Natural killer cell (primary cell): ENCODE results near the gene SCNM1. TPM values are rescaled to one million over a fixed set of nuclear protein-coding genes. Genes with fewer than 3 reads are reported as not detected.
"Not testable (repeated sequence)": the region's sequence is repeated elsewhere in the genome, so short reads cannot be mapped to it uniquely, and the experiment has no call there.

Experiments used
- ATAC-seq, 3 donors: fragments of 150-1000 bp in 2 of 3; fragments of 200-7000 bp in 1 of 3; cut with Tn5 transposase; 1 replicate in 1 of 3; 2 replicates in 2 of 3; pipeline ENCODE4 v1.10.0; 2021; ENCODE audit warnings: mild to moderate bottlenecking in 2 of 3, moderate library complexity in 2 of 3
- DNase-seq, 2 donors: peaks; one replicate each; pipeline versions ENCODE4 v3.0.0 to v3.0.0-alpha.2; 2013 to 2021; ENCODE audit warnings: mixed read lengths in 1 of 2
- H3K27ac ChIP-seq: one replicate; pipeline ENCODE4 v1.5.1; 2013; ENCODE audit warnings: mild to moderate bottlenecking, low read length
- H3K27me3 ChIP-seq: one replicate; pipeline ENCODE4 v1.6.1; 2013; ENCODE audit warnings: low read length; ENCODE audit not compliant: control insufficient read depth, insufficient read depth
- H3K36me3 ChIP-seq: one replicate; pipeline ENCODE4 v1.6.1; 2013; ENCODE audit warnings: low read length; ENCODE audit not compliant: control insufficient read depth, insufficient read depth
- H3K4me1 ChIP-seq: one replicate; pipeline ENCODE4 v1.6.1; 2013; ENCODE audit warnings: low read length; ENCODE audit not compliant: control insufficient read depth, insufficient read depth
- H3K4me3 ChIP-seq: one replicate; pipeline ENCODE4 v1.5.1; 2013; ENCODE audit warnings: low read length
- H3K9me3 ChIP-seq: one replicate; pipeline ENCODE4 v1.6.1; 2013; ENCODE audit warnings: low read length; ENCODE audit not compliant: control insufficient read depth, insufficient read depth
- H3K27ac Mint-ChIP-seq, 2 donors: one replicate each; pipeline ENCODE4 v1.8.0; 2022; ENCODE audit warnings: mild to moderate bottlenecking in 2 of 2, mixed read lengths in 2 of 2, moderate library complexity in 1 of 2
- H3K27me3 Mint-ChIP-seq, 2 donors: one replicate each; pipeline ENCODE4 v1.8.0; 2022; ENCODE audit warnings: low read depth in 2 of 2, mixed read lengths in 2 of 2
- H3K36me3 Mint-ChIP-seq: one replicate; pipeline ENCODE4 v1.8.0; 2022; ENCODE audit warnings: mixed read lengths
- H3K4me1 Mint-ChIP-seq, 2 donors: one replicate each; pipeline ENCODE4 v1.8.0; 2022; ENCODE audit warnings: mixed read lengths in 2 of 2
- H3K4me3 Mint-ChIP-seq: one replicate; pipeline ENCODE4 v1.8.0; 2022; ENCODE audit warnings: mild to moderate bottlenecking, moderate library complexity, mixed read lengths
- H3K9me3 Mint-ChIP-seq, 2 donors: one replicate each; pipeline ENCODE4 v1.8.0; 2022; ENCODE audit warnings: mixed read lengths in 2 of 2
- CTCF ChIP-seq: fragments of 200-600 bp; IDR thresholded peaks from one replicate; pipeline ENCODE4 v1.8.0; 2022; ENCODE audit warnings: antibody characterized with exemption
- WGBS: methylation state at CpG from one replicate; pipeline ENCODE4 v1.1.7; 2013; ENCODE audit warnings: missing lambda C conversion rate; ENCODE audit not compliant: insufficient coverage; 5-methylcytosine and 5-hydroxymethylcytosine counted together
- intact Hi-C: fragments of 100-400 bp; cut with micrococcal nuclease; formaldehyde crosslinking; loops from one replicate; pipeline ENCODE4 v1.14.2; 2022
- total RNA-seq, 4 donors: library from RNA; stranded (reverse); fragments of 120-200 nt in 1 of 4; gene quantifications; one replicate each; pipeline versions ENCODE4 v1.2.3 to v1.2.4, GENCODE V29; 2013 to 2022

Gene SCNM1
- total RNA-seq, 3 donors from 2014 or later (not counting 1 experiment from before 2014, with no cell fraction given) = 52.3 to 54.2 (median 52.9) TPM

DNA sequence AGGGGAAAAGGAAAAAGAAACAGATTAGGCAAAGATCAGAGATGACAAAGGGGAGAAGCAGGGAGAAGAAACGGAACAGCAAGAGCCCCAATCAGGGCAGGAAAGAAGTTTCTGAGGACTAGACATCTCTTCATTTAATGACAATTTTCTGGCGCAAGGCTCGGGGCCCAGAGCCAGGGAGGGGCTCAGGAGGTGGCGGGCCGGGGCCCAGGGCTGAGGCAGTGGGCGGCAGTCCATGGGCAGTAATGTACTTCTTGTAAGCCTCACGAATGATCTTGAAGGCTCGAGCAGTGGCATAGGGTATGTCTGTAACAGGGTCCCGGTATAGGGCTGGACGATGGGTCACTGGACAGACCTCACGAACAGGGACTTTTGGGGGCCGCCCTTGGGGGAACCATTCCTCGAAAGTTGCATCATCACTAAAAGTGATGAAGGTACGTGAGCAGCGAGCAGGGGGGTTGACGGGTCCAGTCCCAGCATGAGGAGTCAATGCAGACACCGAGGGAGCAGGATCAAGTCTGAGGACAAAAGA, 10.6 kb downstream of the SCNM1 start:
- no peak overlapping the region for H3K27ac Mint-ChIP-seq
- DNase-seq (no peak), ATAC-seq (no peak)
- H3K4me3 Mint-ChIP-seq = no peak overlapping the region
- Histone ChIP-seq H3K36me3 (peaks cover 62% of the 10 kb centered on the region), H3K27me3 (no peaks in the 10 kb centered on the region), H3K9me3 (no peaks in the 10 kb centered on the region), H3K4me3 (no peak overlapping the region), H3K27ac (no peak overlapping the region), H3K4me1 (no peaks in the 10 kb centered on the region)
- WGBS = 98% methylated on average over 17 of the region's 17 CpGs
- H3K9me3 Mint-ChIP-seq = no peaks in the 10 kb centered on the region
- no peak for TF ChIP-seq CTCF
- H3K4me1 Mint-ChIP-seq = peaks cover 0 to 10% of the 10 kb centered on the region in 2 donors
- H3K27me3 Mint-ChIP-seq = no peaks in the 10 kb centered on the region
- intact Hi-C loops = no loop called here
- peaks cover 25% of the 10 kb centered on the region for H3K36me3 Mint-ChIP-seq

DNA sequence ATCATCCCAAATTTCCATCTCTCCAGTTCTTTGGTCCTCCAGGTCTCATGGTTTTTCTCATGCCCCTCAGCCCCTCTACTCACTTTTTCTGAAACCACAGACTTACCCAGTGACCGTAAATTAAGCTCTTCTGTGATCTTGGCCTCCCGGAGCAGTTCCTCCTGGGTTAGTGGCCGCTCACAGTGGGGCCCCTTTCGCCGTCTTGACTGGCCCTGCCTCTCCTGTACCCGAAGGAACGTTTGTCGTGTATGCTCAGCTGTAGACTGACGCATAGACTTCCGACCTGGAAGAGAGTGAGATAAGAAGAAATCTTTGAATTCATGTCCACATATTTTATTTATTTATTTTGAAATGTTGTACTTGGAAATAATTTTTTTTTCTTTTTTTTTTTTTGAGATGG, 18.3 kb downstream of the SCNM1 start:
- over 99% methylated on average over 8 of the region's 10 CpGs for WGBS
- Mint-ChIP-seq H3K27ac (no peak overlapping the region), H3K4me1 (peaks cover 21 to 24% of the 10 kb centered on the region in 2 donors), H3K4me3 (no peak overlapping the region), H3K27me3 (no peaks in the 10 kb centered on the region), H3K9me3 (no peaks in the 10 kb centered on the region), H3K36me3 (peaks cover 18% of the 10 kb centered on the region)
- Histone ChIP-seq H3K9me3 (no peaks in the 10 kb centered on the region), H3K4me1 (peaks cover 9% of the 10 kb centered on the region), H3K4me3 (no peak overlapping the region), H3K27me3 (no peaks in the 10 kb centered on the region), H3K27ac (no peak overlapping the region), H3K36me3 (peaks cover 44% of the 10 kb centered on the region)
- intact Hi-C loops = no loop called here
- no peak for DNase-seq
- no peak for TF ChIP-seq CTCF
- ATAC-seq = no peak

DNA sequence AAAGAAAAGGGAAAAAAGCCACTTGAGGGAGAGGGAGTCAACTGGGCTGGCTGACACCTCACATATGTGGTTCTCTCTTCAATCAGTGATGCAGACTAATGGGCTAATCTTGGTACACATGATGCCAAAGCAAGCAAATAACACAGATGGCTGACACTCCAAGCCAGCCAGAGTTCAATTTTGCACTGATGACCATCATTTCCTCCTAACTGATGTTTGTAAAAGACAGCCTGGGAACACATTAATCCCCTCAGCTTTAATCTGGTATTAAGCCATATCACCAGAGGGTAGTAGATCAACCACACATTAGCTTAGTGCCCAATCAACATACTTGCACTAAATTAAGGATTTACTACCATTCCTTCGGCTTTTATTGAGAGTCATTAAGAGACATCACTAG, 21.3 kb downstream of the SCNM1 start:
- WGBS = no CpG with 5 or more reads among the region's 1 CpG
- H3K27ac Mint-ChIP-seq = no peak overlapping the region
- peaks cover 33 to 40% of the 10 kb centered on the region in 2 donors for H3K4me1 Mint-ChIP-seq
- TF ChIP-seq CTCF = no peak
- H3K4me3 ChIP-seq = no peak overlapping the region
- H3K27me3 ChIP-seq = no peaks in the 10 kb centered on the region
- no peak overlapping the region for H3K4me3 Mint-ChIP-seq
- H3K27ac ChIP-seq = no peak overlapping the region
- peaks cover 17% of the 10 kb centered on the region for H3K36me3 Mint-ChIP-seq
- H3K4me1 ChIP-seq = peaks cover 19% of the 10 kb centered on the region
- no peaks in the 10 kb centered on the region for H3K9me3 Mint-ChIP-seq
- intact Hi-C loops = no loop called here
- DNase-seq = no peak
- no peaks in the 10 kb centered on the region for H3K9me3 ChIP-seq
- peaks cover 0 to 3% of the 10 kb centered on the region in 2 donors for H3K27me3 Mint-ChIP-seq
- no peak for ATAC-seq
- peaks cover 31% of the 10 kb centered on the region for H3K36me3 ChIP-seq

GRCh38 chr1:151188667-151189066, 22.7 kb downstream of the SCNM1 start:
- WGBS = 79% methylated on average over 7 of the region's 8 CpGs
- H3K4me3 ChIP-seq, H3K9me3 Mint-ChIP-seq, H3K36me3 Mint-ChIP-seq, DNase-seq, H3K27me3 Mint-ChIP-seq, intact Hi-C loops, H3K9me3 ChIP-seq, H3K27ac ChIP-seq, H3K27me3 ChIP-seq, ATAC-seq: not testable (repeated sequence)
- Mint-ChIP-seq H3K27ac (peak overlapping the region; percentile 97 to 98), H3K4me1 (peaks cover 33 to 40% of the 10 kb centered on the region in 2 donors), H3K4me3 (peak overlapping the region; percentile 100)
- peaks cover 19% of the 10 kb centered on the region for H3K4me1 ChIP-seq
- H3K36me3 ChIP-seq = peaks cover 19% of the 10 kb centered on the region
